SH-SY5Y (cell line): ENCODE measurements around the gene PIP5KL1.

Experiments used
- GATA2 ChIP-seq: IDR thresholded peaks from 2 replicates; pipeline ENCODE4 v1.6.1; 2011; ENCODE audit warnings: mild to moderate bottlenecking, low read depth, low read length
- GATA3 ChIP-seq: IDR thresholded peaks from 2 replicates; pipeline ENCODE4 v1.6.1; 2011; ENCODE audit warnings: low read depth, mild to moderate bottlenecking, low read length, moderate library complexity

- TF ChIP-seq GATA2 (no peak), GATA3 (no peak)
Observed at GRCh38 chr9:127874301-127875221, 56.0 kb downstream of the PIP5KL1 start.
